GM12878 (cell line): ENCODE data around the gene ADCY6. TPM values are rescaled to one million over a fixed set of nuclear protein-coding genes. Genes with fewer than 3 reads are reported as not detected.

Experiments
- ATAC-seq: fragments of 200-7000 bp; cut with Tn5 transposase; 3 replicates; pipeline ENCODE4 v1.9.1; 2020; ENCODE audit warnings: mild to moderate bottlenecking, moderate library complexity
- BruUV-seq: library from RNA; stranded (reverse); fragments of 400-500 nt; replicated peaks from 2 replicates; lab custom pipeline; 2021; lab: Mats Ljungman, UMichigan
- CTCF ChIA-PET: fragments of 300-600 bp; sonication (Branson Sonifier 250); formaldehyde crosslinking; extraction: SDS; loops from one replicate; lab custom pipeline; 2021; ENCODE audit warnings: inconsistent platforms; lab: Yijun Ruan, JAX
- POLR2A ChIA-PET: fragments of 350-600 bp; formaldehyde crosslinking; extraction: SDS; loops from one replicate; lab custom pipeline; 2021; ENCODE audit warnings: inconsistent platforms; lab: Charles Lee
- RAD21 ChIA-PET: fragments of 300-600 bp; sonication (Branson Sonifier 250); formaldehyde crosslinking; loops from one replicate; lab custom pipeline; 2023; ENCODE audit warnings: antibody characterized with exemption; ENCODE audit not compliant: unreplicated experiment; lab: Charles Lee
- SMC1A ChIA-PET: fragments of 300-600 bp; sonication (Branson Sonifier 250); formaldehyde crosslinking; loops from one replicate; lab custom pipeline; 2023; ENCODE audit not compliant: unreplicated experiment, uncharacterized antibody; lab: Charles Lee
- DNase-seq: peaks from one replicate; pipeline ENCODE4 v3.0.0-alpha.2; 2011; ENCODE audit warnings: low read depth, low spot score
- FAIRE-seq: peaks from 3 replicates; lab custom pipeline; 2011; peaks lifted over from hg19 to GRCh38; lab: Jason Lieb, UNC
- H2AFZ ChIP-seq: 2 replicates; pipeline ENCODE4 v1.6.0; 2011; ENCODE audit warnings: low read depth, low read length, control low read depth; ENCODE audit not compliant: control insufficient read depth
- H3K27ac ChIP-seq: 2 replicates; pipeline ENCODE4 v1.5.1; 2011; ENCODE audit warnings: control low read depth; ENCODE audit not compliant: control insufficient read depth, insufficient read depth
- H3K27me3 ChIP-seq, 2 experiments: replicated peaks in 1 of 2; 2 replicates each; pipeline versions ENCODE4 v1.6.0 to v1.6.1; 2011; ENCODE audit warnings: low read length in 1 of 2; ENCODE audit not compliant: control insufficient read depth in 2 of 2, insufficient read depth in 2 of 2
- H3K36me3 ChIP-seq, 2 experiments: 2 replicates each; pipeline ENCODE4 v1.5.1; 2011; ENCODE audit warnings: low read length in 1 of 2; ENCODE audit not compliant: control insufficient read depth in 2 of 2, insufficient read depth in 2 of 2
- H3K4me1 ChIP-seq: 2 replicates; pipeline ENCODE4 v1.6.1; 2011; ENCODE audit warnings: mild to moderate bottlenecking, low read length, moderate library complexity, mixed read lengths; ENCODE audit not compliant: control insufficient read depth, insufficient read depth
- H3K4me2 ChIP-seq: 2 replicates; pipeline ENCODE4 v1.6.0; 2011; ENCODE audit warnings: control low read depth; ENCODE audit not compliant: control insufficient read depth, insufficient read depth
- H3K4me3 ChIP-seq: fragments of 200-600 bp; sonication (generic); 2 replicates; pipeline ENCODE4 v1.5.1; 2016
- H3K79me2 ChIP-seq: 2 replicates; pipeline ENCODE4 v1.6.0; 2011; ENCODE audit warnings: low read length; ENCODE audit not compliant: control insufficient read depth, insufficient read depth
- H3K9ac ChIP-seq: 2 replicates; pipeline ENCODE4 v1.8.0; 2011; ENCODE audit warnings: low read length, control low read depth, mixed read lengths; ENCODE audit not compliant: control insufficient read depth, insufficient read depth
- H3K9me3 ChIP-seq: replicated peaks from 3 replicates; pipeline ENCODE4 v1.5.1; 2011; ENCODE audit warnings: mild to moderate bottlenecking, low read length; ENCODE audit not compliant: control insufficient read depth, insufficient read depth
- H4K20me1 ChIP-seq: 2 replicates; pipeline ENCODE4 v1.6.0; 2011; ENCODE audit not compliant: control insufficient read depth, insufficient read depth
- BCLAF1 ChIP-seq: fragments of 450-650 bp; IDR thresholded peaks from 2 replicates; pipeline ENCODE4 v1.6.1; 2017; ENCODE audit warnings: antibody characterized with exemption, mild to moderate bottlenecking, moderate library complexity
- CEBPB ChIP-seq, 2 experiments: fragments of 150-350 bp in 1 of 2; IDR thresholded peaks; 2 replicates each; pipeline ENCODE4 v1.6.1; 2012 to 2014; ENCODE audit warnings: low read depth in 2 of 2, low read length in 2 of 2, borderline replicate concordance in 1 of 2, inconsistent platforms in 1 of 2
- CEBPZ ChIP-seq: fragments of 150-350 bp; IDR thresholded peaks from 2 replicates; pipeline ENCODE4 v1.6.1; 2016; ENCODE audit warnings: low read depth, low read length
- CREM ChIP-seq: IDR thresholded peaks from 2 replicates; pipeline ENCODE4 v1.6.1; 2014; ENCODE audit warnings: antibody characterized with exemption, low read depth
- HDGF ChIP-seq: fragments of 450-650 bp; IDR thresholded peaks from 2 replicates; pipeline ENCODE4 v1.6.1; 2016; ENCODE audit warnings: antibody characterized with exemption
- LARP7 ChIP-seq: fragments of 450-650 bp; IDR thresholded peaks from 2 replicates; pipeline ENCODE4 v1.6.1; 2017; ENCODE audit warnings: mild to moderate bottlenecking
- RAD21 ChIP-seq: IDR thresholded peaks from 2 replicates; pipeline ENCODE4 v1.6.1; 2011; ENCODE audit warnings: mild to moderate bottlenecking, low read depth, low read length, moderate library complexity; ENCODE audit not compliant: insufficient read depth
- YY1 ChIP-seq: IDR thresholded peaks from 2 replicates; pipeline ENCODE4 v1.6.1; 2011; ENCODE audit warnings: low read depth, mild to moderate bottlenecking, low read length
- ZBTB40 ChIP-seq: fragments of 450-650 bp; IDR thresholded peaks from 2 replicates; pipeline ENCODE4 v1.6.1; 2016; ENCODE audit warnings: mild to moderate bottlenecking, moderate library complexity, borderline replicate concordance
- WGBS: methylation state at CpG from one replicate; pipeline ENCODE4 v1.1.6; 2016; ENCODE audit warnings: low lambda C conversion rate; ENCODE audit not compliant: insufficient replicate concordance, insufficient coverage; ENCODE audit errors: missing lambda C conversion rate; 5-methylcytosine and 5-hydroxymethylcytosine counted together
- in situ Hi-C: fragments of 300-500 bp; cut with MboI; formaldehyde crosslinking; loops from 9 replicates; pipeline ENCODE4 v1.14.3; 2018; ENCODE audit warnings: mixed read lengths
- intact Hi-C: fragments of 100-400 bp; cut with micrococcal nuclease; formaldehyde crosslinking; loops from one replicate; pipeline ENCODE4 v1.14.2; 2022; ENCODE audit not compliant: unreplicated experiment
- polyA plus RNA-seq, 11 experiments: library from polyadenylated mRNA; depleted of rRNA in 4 of 11; unstranded in 6 of 11; stranded (reverse) in 5 of 11; fragments of >200 nt; fragmentation: Nextera tagmentation in 4 of 11; fragmentation: Illumina TruSeq in 1 of 11; extraction: Ambion mirVana in 4 of 11; extraction: Trizol in 1 of 11; gene quantifications; 1 replicate in 1 of 11; 2 replicates in 10 of 11; pipeline versions ENCODE4 v1.2.1 to v1.2.3, GENCODE V29; 2011 to 2016; ENCODE audit warnings: inconsistent platforms in 2 of 11, missing spikeins in 2 of 11, low read depth in 1 of 11
- total RNA-seq, 4 experiments: library from RNA; depleted of rRNA in 3 of 4; stranded (reverse); fragments of >200 nt in 3 of 4; fragmentation: Illumina TruSeq in 1 of 4; extraction: Trizol in 1 of 4; gene quantifications; 2 replicates each; pipeline versions ENCODE4 v1.2.1 to v1.2.3, GENCODE V29; 2013 to 2021

The ADCY6 gene
- total and polyA plus RNA-seq, 10 of the 15 experiments (the other 5 are each of a cell fraction or from before 2014, with no cell fraction given) = 0.03 to 2.0 (median 0.14) TPM; not detected in 1

- TF ChIP-seq YY1 (no peak), BCLAF1 (no peak), HDGF (no peak)
Measured at GRCh38 chr12:48827026-48827425, 38.1 kb upstream of the ADCY6 start (continued).

- POLR2A ChIA-PET = no interaction called here
- TF ChIP-seq CEBPZ (no peak), RAD21 (no peak), CREM (no peak), ZBTB40 (no peak), CEBPB (IDR thresholded peaks at IDR 0.05; ENCODE audit: borderline replicate concordance in 1 of 2, low read depth in 2 of 2, low read length in 2 of 2) (no peak), LARP7 (no peak)
Measured at GRCh38 chr12:48826209-48826855, 37.4 kb upstream of the ADCY6 start.

More at GRCh38 chr12:48826209-48826855, 37.4 kb upstream of the ADCY6 start:
- no peak overlapping the region for H3K27ac ChIP-seq
- H4K20me1 ChIP-seq = no peaks in the 10 kb centered on the region
- no TSS peak for BruUV-seq
- FAIRE-seq (no peak), ATAC-seq (no peak), DNase-seq (no peak)
- ChIA-PET SMC1A (no interaction called here), CTCF (interaction anchor here (1.0 to 4.2 kb wide), 5 partner anchors 10 to 171 kb away, joined by 3 to 26 read pairs (median 3); no protein-coding TSS in a partner anchor), RAD21 (interaction anchor here (1.1 kb wide), 1 partner anchor 73 kb away, joined by 3 read pairs; no protein-coding TSS in a partner anchor)
- H3K79me2 ChIP-seq = no peaks in the 10 kb centered on the region
- no peak overlapping the region for H2AFZ ChIP-seq
- no peaks in the 10 kb centered on the region for H3K9me3 ChIP-seq
- H3K36me3 ChIP-seq = peaks cover 19 to 22% of the 10 kb centered on the region in 2 experiments; a peak in 3 of 4 replicates
- in situ Hi-C loops (no loop called here), intact Hi-C loops (no loop called here)
- H3K4me3 ChIP-seq = no peak overlapping the region
- no peaks in the 10 kb centered on the region; a peak in 1 of 4 replicates for H3K27me3 ChIP-seq
- 78% methylated on average over 15 of the region's 15 CpGs for WGBS
- H3K9ac ChIP-seq = no peak overlapping the region
- H3K4me1 ChIP-seq = no peaks in the 10 kb centered on the region; the same call in 1 of the 2 replicates
- no peak overlapping the region for H3K4me2 ChIP-seq
